ENCODE measurements around the gene OR6S1. TPM values are rescaled to one million over a fixed set of nuclear protein-coding genes. Genes with fewer than 3 reads are reported as not detected.

The OR6S1 gene
- total RNA-seq, 4 donors from 2014 or later, result not detected

DNA sequence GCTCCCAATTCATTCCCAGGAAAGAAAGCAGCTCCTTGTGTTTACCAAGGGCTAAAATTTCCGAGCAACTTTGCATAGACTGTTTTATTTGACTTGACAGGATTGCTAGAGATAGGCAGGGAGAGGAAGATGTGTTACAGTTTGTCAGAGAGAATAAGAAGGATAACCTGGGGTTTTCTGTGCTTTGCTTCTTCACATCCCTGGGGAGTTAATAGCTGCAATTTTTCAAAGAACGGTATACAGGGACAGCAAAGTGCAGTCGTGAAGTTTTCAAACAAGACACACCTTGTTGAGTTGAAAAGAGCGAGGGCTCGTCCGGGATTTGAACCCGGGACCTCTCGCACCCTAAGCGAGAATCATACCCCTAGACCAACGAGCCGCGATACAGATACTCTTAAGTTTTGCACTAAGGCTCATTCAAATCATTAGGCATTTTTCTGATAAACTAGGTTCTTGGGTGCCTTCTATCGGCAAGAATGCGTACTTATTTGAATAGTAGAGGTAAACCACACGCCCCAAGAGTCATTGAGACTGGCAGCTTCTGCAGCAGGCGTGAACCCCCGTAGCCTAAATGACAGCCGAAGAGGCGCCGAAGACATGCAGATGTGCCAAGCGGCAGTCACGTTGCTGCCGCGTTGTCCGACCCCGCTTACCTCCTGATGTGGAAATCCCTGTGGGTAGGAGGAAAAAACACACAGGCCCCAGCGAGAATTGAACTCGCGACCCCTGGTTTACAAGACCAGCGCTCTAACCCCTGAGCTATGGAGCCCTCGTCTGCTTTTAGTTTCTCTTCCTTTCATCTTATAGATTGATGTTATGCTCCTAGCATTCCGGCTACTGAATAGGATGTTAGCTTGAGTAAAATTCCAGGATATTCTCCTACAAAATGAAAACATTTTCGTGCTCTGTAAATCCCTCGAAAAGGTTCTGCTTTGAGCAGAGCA, 28.1 kb downstream of the OR6S1 start:
- no peak for DNase-seq (ENCODE audit: low spot score)
- ATAC-seq (ENCODE audit: low FRiP score), result peak; percentile 94
- TF ChIP-seq, protein P1, sequence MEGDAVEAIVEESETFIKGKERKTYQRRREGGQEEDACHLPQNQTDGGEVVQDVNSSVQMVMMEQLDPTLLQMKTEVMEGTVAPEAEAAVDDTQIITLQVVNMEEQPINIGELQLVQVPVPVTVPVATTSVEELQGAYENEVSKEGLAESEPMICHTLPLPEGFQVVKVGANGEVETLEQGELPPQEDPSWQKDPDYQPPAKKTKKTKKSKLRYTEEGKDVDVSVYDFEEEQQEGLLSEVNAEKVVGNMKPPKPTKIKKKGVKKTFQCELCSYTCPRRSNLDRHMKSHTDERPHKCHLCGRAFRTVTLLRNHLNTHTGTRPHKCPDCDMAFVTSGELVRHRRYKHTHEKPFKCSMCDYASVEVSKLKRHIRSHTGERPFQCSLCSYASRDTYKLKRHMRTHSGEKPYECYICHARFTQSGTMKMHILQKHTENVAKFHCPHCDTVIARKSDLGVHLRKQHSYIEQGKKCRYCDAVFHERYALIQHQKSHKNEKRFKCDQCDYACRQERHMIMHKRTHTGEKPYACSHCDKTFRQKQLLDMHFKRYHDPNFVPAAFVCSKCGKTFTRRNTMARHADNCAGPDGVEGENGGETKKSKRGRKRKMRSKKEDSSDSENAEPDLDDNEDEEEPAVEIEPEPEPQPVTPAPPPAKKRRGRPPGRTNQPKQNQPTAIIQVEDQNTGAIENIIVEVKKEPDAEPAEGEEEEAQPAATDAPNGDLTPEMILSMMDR (IDR thresholded peaks at IDR 0.05), result peak in 2 of 3 donors; percentile 83 to 88

DNA sequence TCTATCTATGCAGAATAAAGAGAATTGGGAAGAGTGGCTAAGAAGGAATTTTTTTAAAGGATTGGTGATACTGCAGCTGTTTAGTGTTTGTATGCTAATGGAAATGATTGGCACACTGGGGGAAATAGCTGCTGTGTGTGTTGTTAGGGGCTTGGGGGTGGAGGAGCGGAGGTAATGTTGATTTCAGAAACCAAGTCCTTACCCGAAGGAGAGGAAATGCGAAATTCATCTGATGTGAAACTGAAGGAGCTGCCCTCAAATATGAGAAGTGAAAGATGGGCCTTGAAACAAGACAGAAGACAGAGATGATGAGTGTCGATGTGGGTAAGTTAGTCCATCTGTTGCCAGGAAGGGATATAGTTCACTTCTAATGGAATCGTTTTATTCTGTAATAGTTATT, 29.1 kb downstream of the OR6S1 start:
- TF ChIP-seq, protein P1 (IDR thresholded peaks at IDR 0.05), result no peak
- DNase-seq (ENCODE audit: low spot score) (no peak), ATAC-seq (ENCODE audit: low FRiP score) (no peak)

DNA sequence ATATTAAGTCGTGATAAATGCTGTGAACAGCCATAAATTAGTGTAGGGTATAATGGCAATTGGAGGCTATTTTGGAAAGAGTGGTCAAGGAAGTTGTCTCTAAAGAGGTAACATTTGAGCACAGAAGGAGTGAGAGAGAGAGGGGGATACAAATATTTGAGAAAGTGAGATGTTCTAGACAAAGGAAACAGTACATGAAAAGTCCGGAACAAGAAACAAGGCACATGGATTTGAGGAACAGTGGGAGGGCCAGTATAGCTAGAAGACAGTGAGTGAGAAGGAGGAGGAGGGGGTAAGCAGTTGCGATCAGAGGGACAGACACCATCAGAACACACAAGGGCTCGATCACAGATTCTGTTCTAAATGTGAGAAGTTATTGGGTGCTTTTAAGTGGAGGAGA, 30.2 kb downstream of the OR6S1 start:
- TF ChIP-seq, protein P1 (IDR thresholded peaks at IDR 0.05), result no peak
- ATAC-seq (ENCODE audit: low FRiP score) (no peak), DNase-seq (ENCODE audit: low spot score) (no peak)

DNA sequence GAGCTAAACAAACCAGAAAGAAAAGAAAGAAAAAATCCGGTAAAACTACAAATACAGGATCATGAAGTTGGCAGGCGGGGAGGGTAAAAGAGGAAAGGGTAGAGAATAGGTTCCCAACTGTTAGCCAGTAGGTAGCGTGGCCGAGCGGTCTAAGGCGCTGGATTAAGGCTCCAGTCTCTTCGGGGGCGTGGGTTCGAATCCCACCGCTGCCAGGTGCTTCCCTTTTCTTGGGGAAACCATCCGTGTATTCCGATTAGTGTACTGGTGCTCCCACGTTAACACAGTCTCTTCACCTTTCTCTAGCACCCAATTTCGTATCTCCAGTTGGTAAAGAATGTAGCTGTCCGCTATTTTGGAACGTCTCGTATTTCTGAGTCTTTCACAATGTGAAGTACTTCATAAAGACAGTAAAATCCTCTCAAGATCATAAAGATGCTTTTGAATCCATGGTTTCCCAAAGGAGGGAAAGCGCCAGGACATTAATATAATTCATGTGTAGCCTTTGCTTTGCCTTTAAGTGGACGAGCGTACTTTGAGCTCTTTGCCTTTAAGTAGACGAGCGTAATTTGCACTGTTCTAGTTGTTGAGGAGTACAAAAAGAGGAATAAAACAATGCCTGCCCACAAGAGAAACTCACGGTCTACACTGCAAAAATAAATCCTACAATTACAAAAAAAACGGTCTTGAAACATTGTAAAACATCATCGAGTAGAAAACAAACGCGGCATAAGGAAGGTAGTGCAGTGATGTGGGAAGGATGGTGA, 31.3 kb downstream of the OR6S1 start:
- TF ChIP-seq, protein P1 (IDR thresholded peaks at IDR 0.05), result no peak
- DNase-seq (ENCODE audit: low spot score) (peak; percentile 78), ATAC-seq (ENCODE audit: low FRiP score) (peak; percentile 49)

DNA sequence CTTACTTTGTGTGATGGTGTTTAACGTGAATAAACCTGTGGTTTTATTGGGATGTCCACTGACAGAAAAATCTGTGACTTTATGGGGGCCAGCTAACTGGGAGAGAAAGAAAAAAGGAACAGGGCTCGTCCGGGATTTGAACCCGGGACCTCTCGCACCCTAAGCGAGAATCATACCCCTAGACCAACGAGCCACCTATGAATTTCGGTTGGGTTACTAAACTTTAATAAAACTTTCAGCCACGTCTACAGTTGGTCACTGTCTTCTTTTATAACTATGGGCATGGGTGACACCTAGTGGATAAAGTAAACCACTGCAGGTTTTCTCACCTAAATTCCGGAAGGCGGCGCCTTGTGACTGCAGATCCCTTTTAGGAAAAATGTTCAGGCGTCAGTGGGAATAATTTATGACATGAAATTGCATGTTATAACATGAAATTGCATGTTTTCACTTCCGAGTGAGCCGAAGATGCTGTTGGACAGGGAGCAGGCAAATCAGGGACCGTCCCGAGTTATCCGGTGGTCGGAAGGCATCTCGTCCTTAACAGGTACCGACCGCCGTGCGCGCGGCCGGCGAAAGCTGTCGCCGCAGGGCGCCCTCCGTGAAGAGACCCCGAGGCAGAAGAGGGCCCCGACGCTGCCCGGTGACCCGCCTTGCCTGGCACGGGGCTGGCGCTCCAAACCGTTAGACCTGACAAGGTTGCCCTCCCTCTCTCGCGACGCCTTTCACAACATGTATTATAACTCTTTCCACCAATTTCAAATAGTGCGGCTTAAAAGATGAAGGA, 32.1 kb downstream of the OR6S1 start:
- TF ChIP-seq, protein P1 (IDR thresholded peaks at IDR 0.05), result peak in 2 of 3 donors; percentile 81 to 83
- no peak for DNase-seq (ENCODE audit: low spot score)
- peak; percentile 58 for ATAC-seq (ENCODE audit: low FRiP score)

DNA sequence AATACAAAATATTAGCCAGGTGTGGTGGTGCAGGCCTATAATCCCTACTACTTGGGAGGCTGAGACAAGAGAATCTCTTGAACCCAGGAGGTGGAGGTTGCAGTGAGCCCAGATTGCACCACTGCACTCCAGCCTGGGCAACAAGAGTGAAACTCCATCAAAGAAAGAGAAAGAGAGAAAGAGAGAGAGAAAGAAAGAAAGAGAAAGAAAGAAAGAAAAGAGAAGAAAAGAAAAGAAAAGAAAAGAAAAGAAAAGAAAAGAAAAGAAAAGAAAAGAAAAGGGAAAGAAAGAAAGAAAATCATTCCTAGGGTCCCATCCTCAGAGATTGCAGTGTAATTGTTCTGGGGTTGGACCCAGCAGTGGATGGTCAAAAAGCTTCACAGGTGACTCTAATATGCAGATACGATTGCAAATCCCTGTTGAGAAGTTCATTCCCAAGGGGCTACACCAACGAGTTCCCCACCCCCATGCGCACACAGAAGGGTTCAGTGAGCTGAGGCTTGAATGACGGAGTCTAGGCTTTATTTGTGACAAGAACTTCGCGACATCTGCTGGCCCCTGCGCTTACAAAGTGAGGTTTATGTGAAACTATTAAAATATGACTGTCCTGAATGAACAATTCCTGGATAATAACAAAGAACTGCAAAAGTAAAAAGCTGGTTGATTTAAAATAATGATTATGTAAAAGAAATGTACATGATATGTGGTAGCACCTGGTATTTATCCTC, 32.9 kb downstream of the OR6S1 start:
- ATAC-seq (ENCODE audit: low FRiP score) (no peak), DNase-seq (ENCODE audit: low spot score) (no peak)
- TF ChIP-seq, protein P1 (IDR thresholded peaks at IDR 0.05), result no peak

All from omental fat pad (tissue), 4 donors.